H9 (cell line): ENCODE results near the gene RFX8. TPM values are rescaled to one million over a fixed set of nuclear protein-coding genes. Genes with fewer than 3 reads are reported as not detected.

Experiments
- DNase-seq: peaks from one replicate; pipeline ENCODE4 v3.0.0-alpha.2; 2017
- H2AFZ ChIP-seq: one replicate; pipeline ENCODE4 v1.6.1; 2013; ENCODE audit warnings: mild to moderate bottlenecking, low read length, control low read depth, moderate library complexity
- H2AK5ac ChIP-seq: 2 replicates; pipeline ENCODE4 v1.6.1; 2013; ENCODE audit warnings: low read length, control low read depth, mixed read lengths; ENCODE audit not compliant: insufficient read length
- H2BK120ac ChIP-seq: one replicate; pipeline ENCODE4 v1.6.1; 2013; ENCODE audit warnings: low read depth, mild to moderate bottlenecking, low read length, control low read depth, inconsistent platforms; ENCODE audit not compliant: poor library complexity, severe bottlenecking
- H2BK12ac ChIP-seq: 2 replicates; pipeline ENCODE4 v1.6.1; 2013; ENCODE audit warnings: low read length, control low read depth, mixed read lengths, low read depth; ENCODE audit not compliant: insufficient read length
- H2BK15ac ChIP-seq: 2 replicates; pipeline ENCODE4 v1.6.1; 2013; ENCODE audit warnings: low read depth, low read length, control low read depth
- H2BK20ac ChIP-seq: one replicate; pipeline ENCODE4 v1.6.1; 2013; ENCODE audit warnings: low read depth, mild to moderate bottlenecking, low read length, control low read depth, inconsistent platforms; ENCODE audit not compliant: poor library complexity, severe bottlenecking
- H2BK5ac ChIP-seq: 2 replicates; pipeline ENCODE4 v1.6.1; 2013; ENCODE audit warnings: low read length, control low read depth, mixed read lengths; ENCODE audit not compliant: insufficient read length
- H3K14ac ChIP-seq: 2 replicates; pipeline ENCODE4 v1.6.1; 2013; ENCODE audit warnings: low read length, control low read depth; ENCODE audit not compliant: insufficient read depth
- H3K18ac ChIP-seq: 2 replicates; pipeline ENCODE4 v1.6.1; 2013; ENCODE audit warnings: low read depth, mild to moderate bottlenecking, mixed read lengths, low read length, control low read depth; ENCODE audit not compliant: insufficient read length
- H3K23ac ChIP-seq: 2 replicates; pipeline ENCODE4 v1.6.1; 2013; ENCODE audit warnings: low read length, control low read depth, mixed read lengths, low read depth; ENCODE audit not compliant: insufficient read length
- H3K23me2 ChIP-seq: 2 replicates; pipeline ENCODE4 v1.6.1; 2013; ENCODE audit warnings: low read depth, mild to moderate bottlenecking, mixed read lengths, low read length, control low read depth; ENCODE audit not compliant: insufficient read length, poor library complexity, severe bottlenecking
- H3K27ac ChIP-seq: 2 replicates; pipeline ENCODE4 v1.5.1; 2013; ENCODE audit warnings: low read length, control low read depth, mixed read lengths, low read depth; ENCODE audit not compliant: insufficient read length
- H3K27me3 ChIP-seq: 2 replicates; pipeline ENCODE4 v1.6.1; 2013; ENCODE audit warnings: low read length, control low read depth, inconsistent platforms; ENCODE audit not compliant: insufficient read depth
- H3K4ac ChIP-seq: 2 replicates; pipeline ENCODE4 v1.6.1; 2013; ENCODE audit warnings: low read depth, mild to moderate bottlenecking, control low read depth, inconsistent platforms, low read length, moderate library complexity
- H3K4me1 ChIP-seq: 2 replicates; pipeline ENCODE4 v1.6.1; 2013; ENCODE audit warnings: low read length, control low read depth, inconsistent platforms; ENCODE audit not compliant: insufficient read depth
- H3K4me2 ChIP-seq: 2 replicates; pipeline ENCODE4 v1.6.1; 2013; ENCODE audit warnings: low read length, control low read depth, mixed read lengths; ENCODE audit not compliant: insufficient read length, insufficient read depth
- H3K56ac ChIP-seq: 2 replicates; pipeline ENCODE4 v1.6.1; 2013; ENCODE audit warnings: low read depth, mild to moderate bottlenecking, mixed read lengths, low read length, control low read depth; ENCODE audit not compliant: insufficient read length
- H3K79me1 ChIP-seq: 2 replicates; pipeline ENCODE4 v1.6.1; 2013; ENCODE audit warnings: low read depth, mild to moderate bottlenecking, moderate library complexity, low read length, control low read depth, inconsistent platforms; ENCODE audit not compliant: insufficient read depth, poor library complexity, severe bottlenecking
- H3K79me2 ChIP-seq: 2 replicates; pipeline ENCODE4 v1.6.1; 2013; ENCODE audit warnings: low read length, control low read depth, inconsistent platforms; ENCODE audit not compliant: insufficient read depth
- H3K9ac ChIP-seq: 2 replicates; pipeline ENCODE4 v1.6.1; 2013; ENCODE audit warnings: low read length, control low read depth, mixed read lengths; ENCODE audit not compliant: insufficient read length; ENCODE audit errors: extremely low read depth
- H3K9me3 ChIP-seq: one replicate; pipeline ENCODE4 v1.6.1; 2013; ENCODE audit warnings: low read depth, low read length, inconsistent platforms; ENCODE audit not compliant: control insufficient read depth
- H3T11ph ChIP-seq: one replicate; pipeline ENCODE4 v1.6.1; 2013; ENCODE audit warnings: mild to moderate bottlenecking, low read length, control low read depth, inconsistent platforms
- H4K20me1 ChIP-seq: one replicate; pipeline ENCODE4 v1.6.1; 2013; ENCODE audit not compliant: control insufficient read depth, insufficient read length, insufficient read depth
- H4K5ac ChIP-seq: 2 replicates; pipeline ENCODE4 v1.6.1; 2013; ENCODE audit warnings: low read depth, mild to moderate bottlenecking, mixed read lengths, low read length, control low read depth; ENCODE audit not compliant: insufficient read length
- H4K8ac ChIP-seq: replicated peaks from 2 replicates; pipeline ENCODE4 v1.6.1; 2013; ENCODE audit warnings: low read length, control low read depth, mixed read lengths, low read depth; ENCODE audit not compliant: insufficient read length
- H4K91ac ChIP-seq: 2 replicates; pipeline ENCODE4 v1.6.1; 2013; ENCODE audit warnings: low read depth, mild to moderate bottlenecking, moderate library complexity, mixed read lengths, low read length, control low read depth; ENCODE audit not compliant: insufficient read length
- H3K27ac Mint-ChIP-seq, 3 experiments: 2 replicates in 2 of 3; 3 replicates in 1 of 3; pipeline ENCODE4 v1.8.0; 2020 to 2021; ENCODE audit warnings: mixed read lengths in 3 of 3, mild to moderate bottlenecking in 1 of 3, moderate library complexity in 1 of 3
- H3K27me3 Mint-ChIP-seq: 2 replicates; pipeline ENCODE4 v1.8.0; 2021; ENCODE audit warnings: low read depth, mild to moderate bottlenecking, moderate library complexity, mixed read lengths
- H3K36me3 Mint-ChIP-seq, 3 experiments: 2 replicates in 2 of 3; 3 replicates in 1 of 3; pipeline ENCODE4 v1.8.0; 2020 to 2021; ENCODE audit warnings: low read depth in 3 of 3, mixed read lengths in 3 of 3; ENCODE audit not compliant: insufficient read depth in 1 of 3
- H3K4me1 Mint-ChIP-seq, 2 experiments: 2 replicates each; pipeline ENCODE4 v1.8.0; 2020; ENCODE audit warnings: mixed read lengths in 2 of 2
- H3K4me3 Mint-ChIP-seq, 2 experiments: 2 replicates in 1 of 2; 3 replicates in 1 of 2; pipeline ENCODE4 v1.8.0; 2020 to 2021; ENCODE audit warnings: mild to moderate bottlenecking in 2 of 2, mixed read lengths in 2 of 2, moderate library complexity in 1 of 2
- H3K9me3 Mint-ChIP-seq, 2 experiments: 2 replicates in 1 of 2; 3 replicates in 1 of 2; pipeline ENCODE4 v1.8.0; 2020; ENCODE audit warnings: mild to moderate bottlenecking in 2 of 2, mixed read lengths in 2 of 2, moderate library complexity in 1 of 2
- WGBS: extraction: QIAGEN DNeasy Blood & Tissue Kit; methylation state at CpG from one replicate; pipeline ENCODE4 v1.1.7; 2013; ENCODE audit warnings: missing lambda C conversion rate, low lambda C conversion rate, mixed read lengths; ENCODE audit not compliant: insufficient read length; ENCODE audit errors: extremely low coverage; 5-methylcytosine and 5-hydroxymethylcytosine counted together
- total RNA-seq: library from RNA; stranded (reverse); gene quantifications from 2 replicates; pipeline ENCODE4 v1.2.1, GENCODE V29; 2021
- TF ChIP-seq, protein P1 (sequence below): fragments of 200-600 bp; sonication (generic); conservative IDR thresholded peaks from 3 replicates; pipeline ENCODE4 v1.8.0; 2021; ENCODE audit warnings: antibody characterized with exemption, mild to moderate bottlenecking

RFX8 gene
- total RNA-seq, 1 experiment from 2014 or later = 0.22 TPM

DNA sequence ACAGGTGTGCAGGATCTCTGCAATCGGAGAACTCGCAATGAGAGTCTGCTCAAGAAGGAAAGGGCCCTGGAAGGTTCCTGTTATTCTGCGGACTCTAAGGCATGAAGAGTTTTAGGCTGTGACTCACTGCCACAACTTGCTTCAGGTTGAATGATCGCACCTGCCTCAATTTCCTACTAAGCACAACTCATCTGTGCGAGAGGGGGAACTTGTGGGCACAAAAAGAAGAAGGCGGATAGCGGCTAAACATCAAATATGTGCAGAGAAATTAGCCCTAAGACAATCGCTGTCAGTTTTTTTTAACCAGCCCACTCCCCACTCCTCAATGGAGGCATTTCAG, 73.6 kb downstream of the RFX8 start:
- Mint-ChIP-seq H3K9me3 (no peaks in the 10 kb centered on the region), H3K36me3 (no peaks in the 10 kb centered on the region), H3K4me1 (peaks cover 18 to 22% of the 10 kb centered on the region in 2 experiments), H3K4me3 (no peak overlapping the region), H3K27me3 (no peaks in the 10 kb centered on the region; the same call in 1 of the 2 replicates), H3K27ac (no peak overlapping the region)
- Histone ChIP-seq H2AFZ (no peak overlapping the region), H3K23ac (no peak overlapping the region), H3K56ac (no peak overlapping the region), H3K14ac (no peak overlapping the region), H3K4ac (no peak overlapping the region), H2BK15ac (no peak overlapping the region), H3T11ph (no peak overlapping the region), H3K27ac (no peak overlapping the region), H3K27me3 (no peaks in the 10 kb centered on the region; the same call in 1 of the 2 replicates), H3K79me2 (no peaks in the 10 kb centered on the region), H4K91ac (no peak overlapping the region), H3K79me1 (no peaks in the 10 kb centered on the region), H3K4me2 (no peak overlapping the region), H3K9me3 (no peaks in the 10 kb centered on the region), H3K4me1 (no peaks in the 10 kb centered on the region; the same call in 1 of the 2 replicates), H4K5ac (no peak overlapping the region), H2BK5ac (no peak overlapping the region), H3K9ac (no peak overlapping the region), H4K8ac (no peak overlapping the region), H2BK120ac (no peak overlapping the region), H3K23me2 (no peaks in the 10 kb centered on the region), H2BK20ac (no peak overlapping the region), H2AK5ac (no peak overlapping the region), H3K18ac (no peak overlapping the region), H4K20me1 (no peaks in the 10 kb centered on the region), H2BK12ac (no peak overlapping the region)
- no peak for DNase-seq
- no CpG with 5 or more reads among the region's 8 CpGs for WGBS
- TF ChIP-seq, protein P1, sequence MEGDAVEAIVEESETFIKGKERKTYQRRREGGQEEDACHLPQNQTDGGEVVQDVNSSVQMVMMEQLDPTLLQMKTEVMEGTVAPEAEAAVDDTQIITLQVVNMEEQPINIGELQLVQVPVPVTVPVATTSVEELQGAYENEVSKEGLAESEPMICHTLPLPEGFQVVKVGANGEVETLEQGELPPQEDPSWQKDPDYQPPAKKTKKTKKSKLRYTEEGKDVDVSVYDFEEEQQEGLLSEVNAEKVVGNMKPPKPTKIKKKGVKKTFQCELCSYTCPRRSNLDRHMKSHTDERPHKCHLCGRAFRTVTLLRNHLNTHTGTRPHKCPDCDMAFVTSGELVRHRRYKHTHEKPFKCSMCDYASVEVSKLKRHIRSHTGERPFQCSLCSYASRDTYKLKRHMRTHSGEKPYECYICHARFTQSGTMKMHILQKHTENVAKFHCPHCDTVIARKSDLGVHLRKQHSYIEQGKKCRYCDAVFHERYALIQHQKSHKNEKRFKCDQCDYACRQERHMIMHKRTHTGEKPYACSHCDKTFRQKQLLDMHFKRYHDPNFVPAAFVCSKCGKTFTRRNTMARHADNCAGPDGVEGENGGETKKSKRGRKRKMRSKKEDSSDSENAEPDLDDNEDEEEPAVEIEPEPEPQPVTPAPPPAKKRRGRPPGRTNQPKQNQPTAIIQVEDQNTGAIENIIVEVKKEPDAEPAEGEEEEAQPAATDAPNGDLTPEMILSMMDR = no peak
